Esophagus muscularis mucosa (tissue), 3 donors: ENCODE results near the gene DMXL2.

Source experiments
- CTCF ChIP-seq, 3 experiments: fragments of 200-600 bp in 2 of 3; fragments of 450-650 bp in 1 of 3; sonication (generic) in 2 of 3; IDR thresholded peaks; one replicate each; pipeline ENCODE4 v1.5.1; 2017 to 2019; ENCODE audit warnings: antibody characterized with exemption in 3 of 3, mild to moderate bottlenecking in 2 of 3, moderate library complexity in 1 of 3
- POLR2AphosphoS5 ChIP-seq, 2 donors: sonication (generic); formaldehyde crosslinking; IDR thresholded peaks; one replicate each; pipeline ENCODE4 v1.6.1; 2017; ENCODE audit warnings: antibody characterized with exemption in 2 of 2

GRCh38 chr15:51603002-51603401 is 19.6 kb downstream of the DMXL2 start:
- TF ChIP-seq CTCF (IDR thresholded peaks at IDR 0.05) (no peak), POLR2AphosphoS5 (IDR thresholded peaks at IDR 0.05) (no peak)
